ENCODE results near the gene DBH.
A peak's percentile ranks its signal among the peaks of the same experiment; 100 is the strongest.

The DBH gene

DNA sequence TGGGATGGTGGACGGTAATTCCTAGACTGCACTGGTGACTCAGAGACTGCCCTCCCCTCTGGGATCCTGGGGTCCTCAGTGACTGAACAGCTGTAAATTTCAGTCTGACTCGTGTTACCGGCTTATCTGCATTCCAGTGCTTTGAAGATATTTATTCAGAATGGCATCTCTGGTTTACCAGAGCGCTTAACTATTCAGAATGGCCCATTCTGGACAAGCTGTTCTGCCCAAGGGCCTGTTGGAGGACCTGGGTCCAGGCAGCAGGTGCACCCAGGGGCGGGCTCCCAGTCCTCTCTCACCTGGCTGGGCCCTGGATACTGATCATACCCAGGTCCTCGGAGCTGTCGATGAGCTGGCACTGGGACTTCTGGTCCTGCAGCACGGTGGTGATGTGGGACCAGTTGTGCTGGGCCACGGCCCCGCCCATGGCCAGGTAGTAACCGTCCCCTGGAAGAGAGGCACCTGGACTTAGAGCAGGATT lies 54.0 kb downstream of the DBH start:
- TF ChIP-seq JUND (IDR thresholded peaks at IDR 0.05; ENCODE audit: low read depth), result no peak
- in situ Hi-C loops (cut with HindIII; ENCODE audit: low pct_unique_long_range_greater_than_20kb, low sequenced_read_pairs), result no loop called here
- peak; percentile 54 to 79 for DNase-seq (ENCODE audit: low read depth in 1 of 2, low spot score in 1 of 2)

DNA sequence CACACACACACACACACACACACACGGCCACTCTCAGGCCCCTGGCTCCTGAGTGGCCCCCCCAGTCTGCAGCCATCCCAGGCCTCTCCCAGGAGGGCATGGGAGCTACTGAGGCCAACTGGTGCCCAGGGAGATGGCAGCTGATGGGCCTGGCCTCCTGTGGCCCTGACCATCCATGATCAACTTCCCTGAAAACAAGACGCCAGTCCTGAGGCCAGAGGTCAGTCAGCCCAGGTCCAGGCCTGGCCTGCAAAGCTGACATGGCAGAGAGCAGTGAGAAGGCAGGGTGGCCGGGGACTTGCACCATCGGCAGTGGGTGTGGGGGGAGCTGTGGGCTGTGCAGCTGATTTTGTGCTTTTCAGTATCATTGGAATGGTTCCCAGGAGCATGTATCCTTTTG lies 55.0 kb downstream of the DBH start:
- in situ Hi-C loops (cut with HindIII; ENCODE audit: low pct_unique_long_range_greater_than_20kb, low sequenced_read_pairs), result no loop called here
- no peak for DNase-seq (ENCODE audit: low read depth in 1 of 2, low spot score in 1 of 2)
- TF ChIP-seq JUND (IDR thresholded peaks at IDR 0.05; ENCODE audit: low read depth), result no peak

DNA sequence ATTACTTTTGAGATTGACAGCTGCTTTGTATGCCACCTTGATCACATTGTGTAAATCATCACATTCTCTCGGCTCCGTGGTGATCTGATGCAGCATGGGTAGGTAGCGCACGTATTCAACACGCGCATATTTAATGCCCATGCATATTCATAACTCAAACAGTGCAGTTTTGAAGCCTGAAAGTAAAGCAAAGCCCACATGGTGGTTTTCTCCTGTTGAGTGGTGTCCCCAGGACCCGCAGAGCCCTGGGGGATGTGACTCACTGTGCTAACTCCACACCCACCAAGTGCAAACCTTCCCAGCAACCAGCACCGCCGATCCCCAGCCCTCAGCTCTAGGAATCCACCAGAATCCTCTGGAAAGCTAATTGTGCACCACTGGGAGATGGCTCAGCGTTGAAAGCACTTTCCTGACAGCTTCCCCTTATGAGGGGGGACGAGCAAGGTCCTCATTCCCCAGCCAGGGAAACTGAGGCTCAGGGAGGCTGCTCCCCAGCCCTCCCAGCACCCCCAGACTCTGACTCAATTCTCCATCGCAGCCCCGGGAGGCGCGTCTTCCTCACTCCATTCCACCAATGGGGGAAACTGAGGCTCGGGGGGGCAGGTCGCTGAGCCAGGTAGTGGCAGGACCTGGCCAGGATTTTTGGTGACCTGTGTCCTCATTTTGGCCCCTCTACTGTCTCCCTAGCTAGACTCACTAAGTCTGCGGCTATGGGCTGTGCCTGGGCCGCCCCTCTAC lies 55.6 kb downstream of the DBH start:
- DNase-seq (ENCODE audit: low read depth in 1 of 2, low spot score in 1 of 2), result no peak
- in situ Hi-C loops (cut with HindIII; ENCODE audit: low pct_unique_long_range_greater_than_20kb, low sequenced_read_pairs), result no loop called here
- TF ChIP-seq JUND (IDR thresholded peaks at IDR 0.05; ENCODE audit: low read depth), result no peak

DNA sequence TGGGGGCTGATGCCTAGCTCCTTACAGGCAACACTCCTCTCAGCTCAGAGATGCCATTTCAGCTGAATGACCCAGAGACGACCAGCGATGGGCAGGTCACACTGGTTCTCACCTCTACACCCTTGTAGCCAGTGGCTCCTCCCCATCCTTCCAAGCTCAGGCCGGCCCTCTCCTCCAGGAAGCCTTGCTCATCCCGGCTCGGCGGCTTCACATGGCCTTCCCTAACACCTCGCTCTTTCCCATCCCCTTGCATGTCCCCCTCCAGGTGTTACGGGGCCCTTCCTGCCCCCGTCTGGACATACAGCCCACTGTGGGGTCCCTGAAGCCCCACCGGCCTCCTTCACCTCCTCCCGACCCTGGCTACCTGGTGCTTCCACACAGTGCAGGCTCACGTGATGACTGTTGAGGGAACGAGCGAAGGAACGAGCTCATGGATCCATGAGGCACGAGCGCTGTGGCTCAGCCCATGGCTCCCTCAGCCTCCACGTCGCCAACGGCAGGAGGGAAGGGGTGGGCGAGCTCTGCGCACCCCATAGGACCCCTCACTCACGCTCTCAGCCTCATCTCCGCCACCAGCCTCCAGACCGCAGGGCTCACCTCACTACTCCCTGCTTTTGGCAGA lies 56.3 kb downstream of the DBH start:
- TF ChIP-seq JUND (IDR thresholded peaks at IDR 0.05; ENCODE audit: low read depth), result no peak
- in situ Hi-C loops (cut with HindIII; ENCODE audit: low pct_unique_long_range_greater_than_20kb, low sequenced_read_pairs), result no loop called here
- DNase-seq (ENCODE audit: low read depth in 1 of 2, low spot score in 1 of 2), result no peak

DNA sequence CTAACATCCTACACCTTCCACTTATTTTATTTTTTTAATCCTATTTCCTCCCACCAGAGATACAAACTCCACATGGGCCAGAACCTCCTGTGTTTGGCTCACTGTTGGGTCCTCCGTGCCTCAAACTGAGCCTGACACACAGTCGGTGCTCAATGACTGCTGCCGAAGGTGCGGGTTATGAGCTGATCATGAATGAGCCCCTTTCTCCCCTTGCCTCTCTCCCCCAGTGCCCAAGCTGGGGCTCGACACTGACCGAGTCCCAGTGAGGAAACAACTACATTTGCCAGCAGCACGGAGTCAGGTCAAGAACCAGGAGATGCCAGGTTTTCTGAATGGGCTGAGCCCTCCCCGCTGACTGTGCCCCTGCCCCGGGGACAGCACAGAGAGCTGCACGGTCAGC lies 57.0 kb downstream of the DBH start:
- no peak for DNase-seq (ENCODE audit: low read depth in 1 of 2, low spot score in 1 of 2)
- in situ Hi-C loops (cut with HindIII; ENCODE audit: low pct_unique_long_range_greater_than_20kb, low sequenced_read_pairs), result no loop called here
- TF ChIP-seq JUND (IDR thresholded peaks at IDR 0.05; ENCODE audit: low read depth), result no peak

DNA sequence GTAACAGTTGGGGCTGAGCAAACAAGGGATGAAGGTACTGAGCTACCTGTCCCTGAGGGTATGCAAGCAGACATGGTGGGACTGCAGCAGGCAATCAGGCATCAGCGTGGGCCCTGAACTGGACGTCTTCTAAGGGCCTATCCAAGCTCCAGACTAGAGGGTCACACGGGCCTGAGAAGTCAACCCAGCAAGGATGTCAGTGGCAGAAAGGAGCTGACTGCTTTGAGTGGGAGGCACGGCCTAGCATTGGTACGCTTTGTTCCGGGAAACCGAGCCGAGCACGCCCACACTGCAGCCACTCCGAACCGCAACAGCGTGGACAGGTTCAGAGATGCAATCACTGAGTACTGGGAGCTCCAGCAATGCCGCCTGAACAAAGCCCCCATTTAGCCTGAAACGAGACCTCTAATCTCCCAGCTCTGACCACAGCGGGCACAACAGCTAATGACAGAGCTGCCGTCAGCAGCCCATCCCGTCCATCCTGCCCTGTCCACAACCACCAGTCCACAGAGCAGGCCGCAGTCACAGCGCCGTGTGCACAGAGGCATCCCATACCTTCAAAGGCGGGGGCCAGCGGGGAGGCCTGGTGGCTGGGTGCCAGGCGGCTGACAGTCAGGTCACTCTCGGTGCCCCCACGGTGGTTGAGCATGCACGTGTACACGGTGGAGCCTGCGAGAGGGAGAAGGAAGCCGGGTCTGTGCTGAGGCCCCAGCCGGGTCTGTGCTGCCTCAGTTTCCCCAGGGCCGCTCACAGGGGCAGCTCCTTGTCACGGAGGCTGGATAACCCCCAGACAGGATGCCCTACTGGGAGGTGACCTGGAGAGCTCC lies 57.8 kb downstream of the DBH start:
- in situ Hi-C loops (cut with HindIII; ENCODE audit: low pct_unique_long_range_greater_than_20kb, low sequenced_read_pairs), result no loop called here
- TF ChIP-seq JUND (IDR thresholded peaks at IDR 0.05; ENCODE audit: low read depth), result no peak
- DNase-seq (ENCODE audit: low read depth in 1 of 2, low spot score in 1 of 2), result no peak

DNA sequence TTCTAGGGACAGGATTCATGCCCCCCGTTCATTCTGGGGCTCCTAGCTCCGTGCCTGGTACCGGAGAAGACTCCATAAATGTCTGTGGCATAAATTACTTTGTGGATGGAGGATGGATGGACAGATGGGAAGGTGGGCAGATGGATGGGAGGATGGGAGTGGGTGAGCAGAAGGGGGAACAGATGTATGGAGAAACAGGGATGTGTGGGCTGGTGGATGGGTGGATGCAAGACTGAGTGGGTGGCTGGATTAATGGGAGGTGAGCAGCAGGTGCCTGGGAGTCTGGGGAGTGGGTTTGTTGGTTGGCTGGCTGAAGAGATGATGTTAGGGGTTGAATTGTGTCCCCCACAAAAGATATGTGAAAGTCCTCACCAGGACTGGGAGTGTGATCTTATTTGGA lies 58.5 kb downstream of the DBH start:
- DNase-seq (ENCODE audit: low read depth in 1 of 2, low spot score in 1 of 2), result no peak
- in situ Hi-C loops (cut with HindIII; ENCODE audit: low pct_unique_long_range_greater_than_20kb, low sequenced_read_pairs), result no loop called here
- TF ChIP-seq JUND (IDR thresholded peaks at IDR 0.05; ENCODE audit: low read depth), result no peak

DNA sequence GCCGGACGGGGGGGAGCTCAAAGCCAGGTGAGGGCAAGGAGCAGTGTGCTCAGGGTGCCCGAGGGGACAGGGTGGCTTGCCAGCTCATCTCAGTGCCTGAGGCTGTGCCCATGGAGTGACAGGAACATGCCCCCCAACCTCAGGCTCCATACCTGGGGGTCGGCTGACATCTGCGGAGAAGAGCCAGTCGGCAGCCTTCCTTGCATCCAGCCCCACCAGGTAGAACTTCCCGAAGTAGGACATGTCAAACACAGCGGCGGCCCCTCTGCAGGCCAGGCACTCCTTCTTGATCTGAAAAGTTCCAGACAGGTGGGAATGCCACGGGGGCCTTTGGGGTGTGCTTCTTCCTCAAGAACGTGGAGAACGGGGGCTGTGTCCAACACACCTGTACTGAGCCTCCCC lies 59.9 kb downstream of the DBH start:
- in situ Hi-C loops (cut with HindIII; ENCODE audit: low pct_unique_long_range_greater_than_20kb, low sequenced_read_pairs), result no loop called here
- no peak for DNase-seq (ENCODE audit: low read depth in 1 of 2, low spot score in 1 of 2)
- TF ChIP-seq JUND (IDR thresholded peaks at IDR 0.05; ENCODE audit: low read depth), result no peak

DNA sequence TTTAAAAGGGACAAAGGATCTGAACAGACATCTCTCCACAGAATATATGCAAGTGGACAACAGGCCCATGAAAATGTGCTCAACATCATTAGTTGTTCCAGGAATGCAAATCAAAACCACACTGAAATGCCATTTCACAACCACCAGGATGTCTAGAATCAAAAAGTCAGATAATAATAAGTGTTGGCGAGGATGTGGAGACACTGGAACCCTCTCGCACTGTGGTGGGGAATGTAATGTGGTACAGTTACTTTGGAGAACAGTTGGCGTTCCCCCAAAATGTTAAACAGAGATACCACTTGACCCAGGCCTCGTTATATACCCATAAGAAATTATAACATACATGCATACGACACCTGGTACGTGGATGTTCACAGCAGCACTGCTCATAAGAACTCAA lies 63.4 kb downstream of the DBH start:
- in situ Hi-C loops (cut with HindIII; ENCODE audit: low pct_unique_long_range_greater_than_20kb, low sequenced_read_pairs), result no loop called here
- DNase-seq (ENCODE audit: low read depth in 1 of 2, low spot score in 1 of 2), result no peak
- no peak for TF ChIP-seq JUND (IDR thresholded peaks at IDR 0.05; ENCODE audit: low read depth)

DNA sequence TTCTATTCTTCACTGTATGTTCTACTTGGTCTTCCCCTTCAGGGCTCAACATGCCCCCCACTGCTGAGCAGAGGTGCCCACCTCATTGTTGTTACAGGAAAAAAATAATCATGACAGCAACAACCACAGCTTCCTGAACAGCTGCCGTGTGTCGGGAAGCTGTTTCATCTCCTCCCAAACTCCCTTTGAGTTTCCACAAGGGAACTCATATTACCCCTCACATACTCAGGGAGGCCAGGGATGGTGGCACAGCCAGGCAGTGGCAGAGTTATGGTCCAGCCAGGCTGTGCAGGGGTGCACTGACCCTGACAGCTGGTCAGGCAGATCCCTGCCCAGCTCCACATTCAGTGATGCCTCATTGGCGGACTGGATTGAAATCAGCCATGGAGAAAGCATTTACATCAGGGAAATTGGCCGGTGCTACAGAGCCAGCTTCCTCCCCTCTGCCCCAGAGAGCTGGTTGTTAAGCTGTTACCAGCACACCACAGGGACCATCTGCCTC lies 64.7 kb downstream of the DBH start:
- no peak for DNase-seq (ENCODE audit: low read depth in 1 of 2, low spot score in 1 of 2)
- no peak for TF ChIP-seq JUND (IDR thresholded peaks at IDR 0.05; ENCODE audit: low read depth)
- in situ Hi-C loops (cut with HindIII; ENCODE audit: low pct_unique_long_range_greater_than_20kb, low sequenced_read_pairs), result no loop called here

DNA sequence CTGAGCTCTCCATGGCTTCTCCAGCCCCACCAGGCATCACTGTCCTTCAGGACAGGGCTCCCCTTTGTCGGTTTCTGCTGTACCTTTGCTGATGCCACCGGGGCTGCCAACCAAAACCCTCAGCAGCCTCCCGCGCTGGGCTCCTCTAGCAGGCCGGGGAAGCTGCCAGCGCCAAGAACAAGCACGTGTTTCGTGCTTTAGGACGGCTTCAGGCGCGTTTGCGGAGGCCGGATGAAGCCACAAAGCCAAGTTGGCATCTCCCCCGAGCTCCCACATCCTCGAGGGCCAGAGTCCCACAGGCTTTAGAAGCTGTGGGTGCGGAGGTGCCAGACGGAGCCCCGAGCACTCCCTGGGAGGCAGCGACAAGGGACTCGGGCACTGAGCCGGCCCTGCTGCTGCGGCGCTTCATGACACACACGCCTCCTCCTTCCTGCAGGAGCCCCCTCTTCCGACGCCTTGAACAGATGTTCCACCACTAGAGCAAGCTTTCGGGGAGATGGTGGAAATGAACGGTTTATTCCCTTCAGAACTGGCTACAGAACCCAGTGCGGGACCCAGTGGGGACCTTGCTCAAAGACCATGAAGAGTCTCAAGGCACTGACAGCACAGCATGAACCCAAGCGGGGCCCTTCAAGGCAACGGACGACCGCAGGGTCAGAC lies 65.3 kb downstream of the DBH start:
- DNase-seq (ENCODE audit: low read depth in 1 of 2, low spot score in 1 of 2), result no peak
- no peak for TF ChIP-seq JUND (IDR thresholded peaks at IDR 0.05; ENCODE audit: low read depth)
- in situ Hi-C loops (cut with HindIII; ENCODE audit: low pct_unique_long_range_greater_than_20kb, low sequenced_read_pairs), result no loop called here

DNA sequence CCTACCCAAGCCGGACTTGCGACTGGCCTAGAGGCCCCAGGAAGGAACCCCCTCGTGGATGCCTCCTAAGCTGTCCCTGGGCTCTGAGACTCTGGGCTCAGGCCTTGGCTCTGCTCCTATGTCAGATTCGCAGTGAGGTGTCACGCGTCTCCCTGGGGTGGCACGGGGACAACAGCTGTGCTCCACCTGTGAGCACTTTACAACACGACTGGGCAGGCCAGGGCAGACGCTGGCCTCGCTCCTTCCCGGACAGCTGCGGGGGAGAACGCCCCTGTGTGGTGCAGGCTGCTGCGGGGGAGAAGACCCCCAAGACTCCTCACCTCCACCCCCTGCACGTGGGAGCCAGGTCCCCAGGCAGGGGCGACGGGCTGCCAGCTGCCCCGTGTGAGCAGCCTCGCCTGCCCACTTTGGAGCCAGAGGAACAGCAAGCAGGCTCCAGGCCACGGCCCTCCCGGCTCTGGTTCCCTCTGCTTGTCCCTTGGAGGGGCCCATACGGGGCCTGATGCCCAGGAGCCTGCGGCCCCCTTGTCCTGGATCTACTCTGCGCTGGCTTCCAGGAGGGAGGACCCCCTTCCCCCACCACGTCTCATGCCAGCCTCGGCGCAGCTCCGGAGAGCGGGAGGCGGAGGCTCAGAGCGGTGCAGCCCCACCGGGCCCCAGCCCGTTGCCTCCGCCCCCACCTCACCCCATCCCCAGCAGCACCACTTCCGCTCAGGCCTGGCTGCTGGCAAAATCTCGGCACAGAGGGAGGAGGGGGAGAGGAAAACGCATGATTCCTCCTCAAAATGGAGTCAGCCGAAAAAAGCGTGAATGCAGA lies 66.0 kb downstream of the DBH start:
- in situ Hi-C loops (cut with HindIII; ENCODE audit: low pct_unique_long_range_greater_than_20kb, low sequenced_read_pairs), result no loop called here
- TF ChIP-seq JUND (IDR thresholded peaks at IDR 0.05; ENCODE audit: low read depth), result no peak
- no peak for DNase-seq (ENCODE audit: low read depth in 1 of 2, low spot score in 1 of 2)
